GM13977 (cell line): Measurements from ENCODE around the gene ITCH.
"Not testable (repeated sequence)": the region's sequence is repeated elsewhere in the genome, so short reads cannot be mapped to it uniquely, and the experiment has no call there.

Experiments
- DNase-seq: peaks from one replicate; pipeline ENCODE4 v3.0.0; 2012; ENCODE audit warnings: low spot score
- CTCF ChIP-seq: IDR thresholded peaks from 2 replicates; pipeline ENCODE4 v1.5.1; 2012; ENCODE audit warnings: mild to moderate bottlenecking, control low read depth; ENCODE audit not compliant: insufficient read depth; ENCODE audit errors: extremely low read depth, missing control alignments
- in situ Hi-C: fragments of 300-500 bp; cut with MboI; formaldehyde crosslinking; loops from one replicate; pipeline ENCODE4 v1.12.0; 2022; ENCODE audit warnings: low sequenced_read_pairs, low pct_unique_long_range_greater_than_20kb, mixed read lengths, inconsistent platforms; ENCODE audit not compliant: unreplicated experiment

The ITCH gene

GRCh38 chr20:34407962-34408474, 44.9 kb downstream of the ITCH start:
- no peak for TF ChIP-seq CTCF
- DNase-seq: no peak
- in situ Hi-C loops: no loop called here

- no peak for DNase-seq
- in situ Hi-C loops: no loop called here
- no peak for TF ChIP-seq CTCF
Observed at GRCh38 chr20:34410336-34410735, 47.3 kb downstream of the ITCH start.

- no peak for TF ChIP-seq CTCF
- in situ Hi-C loops: no loop called here
- no peak for DNase-seq
Observed at GRCh38 chr20:34412453-34412852, 49.4 kb downstream of the ITCH start.

- DNase-seq, in situ Hi-C loops: not testable (repeated sequence)
Observed at GRCh38 chr20:34414525-34414924, 51.5 kb downstream of the ITCH start.

GRCh38 chr20:34415079-34415478, 52.0 kb downstream of the ITCH start:
- peak; percentile 15 for DNase-seq
- in situ Hi-C loops: no loop called here
- TF ChIP-seq CTCF: no peak

GRCh38 chr20:34420146-34420545, 57.1 kb downstream of the ITCH start:
- TF ChIP-seq CTCF: no peak
- in situ Hi-C loops: no loop called here
- no peak for DNase-seq

- in situ Hi-C loops: no loop called here
Observed at GRCh38 chr20:34420975-34421374, 57.9 kb downstream of the ITCH start.

More at GRCh38 chr20:34420975-34421374, 57.9 kb downstream of the ITCH start:
- no peak for TF ChIP-seq CTCF
- no peak for DNase-seq
